ENCODE data around the gene KCNG2. TPM values are rescaled to one million over a fixed set of nuclear protein-coding genes. Genes with fewer than 3 reads are reported as not detected.

Gene KCNG2
- total and polyA plus RNA-seq, 2 of the 13 experiments (the other 11 are each of a cell fraction or from before 2014, with no cell fraction given), result not detected

DNA sequence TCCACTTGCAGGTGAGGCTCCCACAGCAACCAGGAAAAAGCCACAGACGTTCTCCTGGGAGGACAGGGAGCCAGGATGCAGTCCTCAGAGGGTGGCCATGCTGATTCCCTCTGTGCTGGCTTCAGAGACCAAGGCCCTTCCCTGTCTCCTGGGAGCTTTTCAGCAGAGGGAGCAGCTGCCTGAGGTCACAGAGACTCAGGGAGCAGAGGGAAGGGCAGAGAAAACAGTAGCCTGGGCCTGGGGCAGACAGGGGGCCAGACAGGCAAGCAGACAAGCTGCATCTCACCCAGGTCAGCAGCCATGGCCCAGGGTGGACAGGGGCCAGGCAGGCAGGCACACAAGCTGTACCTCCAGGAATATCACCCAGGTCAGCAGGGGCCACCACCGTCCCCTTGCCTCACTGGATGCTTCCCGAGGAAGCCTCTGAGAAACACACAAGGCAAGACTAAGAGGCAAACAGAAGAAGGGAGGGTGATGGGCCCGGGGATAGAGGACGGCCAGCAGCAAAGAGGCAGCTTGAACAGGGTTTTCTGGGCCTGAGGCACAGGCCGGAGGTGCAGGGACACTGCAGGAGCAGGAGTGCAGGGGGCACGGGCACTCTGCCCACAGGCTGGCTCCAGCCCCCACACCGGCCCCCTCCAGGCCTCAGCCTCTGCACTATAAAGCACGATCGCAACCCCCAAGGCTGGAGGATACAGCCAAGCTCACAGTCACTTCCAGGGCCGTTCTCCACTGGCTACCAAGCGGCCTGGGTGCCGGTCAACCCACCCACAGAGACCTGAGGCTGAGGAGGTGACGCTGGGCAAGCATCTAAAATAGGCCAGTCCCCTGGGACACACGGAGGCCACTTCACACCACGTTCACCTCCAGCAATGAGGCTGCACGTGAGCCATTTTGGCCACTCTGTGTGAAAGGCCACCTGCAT lies 147.6 kb downstream of the KCNG2 start:
- ATAC-seq, result peak; percentile 16
- no peak for FAIRE-seq
- DNase-seq (ENCODE audit: low spot score), result no peak

More for the DNA sequence above, 147.6 kb downstream of the KCNG2 start:
- Histone ChIP-seq H3K9ac (ENCODE audit: insufficient read depth, low read depth, low read length) (peak overlapping the region; percentile 36; the same call in 1 of the 2 replicates), H3K27me3 (ENCODE audit: control insufficient read depth in 1 of 2, insufficient read depth in 2 of 2, low read length in 2 of 2) (no peaks in the 10 kb centered on the region; a peak in 1 of 5 replicates), H2AFZ (ENCODE audit: low read length) (no peak overlapping the region), H3K36me3 (replicated peaks in 1 of 2; ENCODE audit: control insufficient read depth in 1 of 2, insufficient read depth in 2 of 2, low read length in 2 of 2) (peaks cover 14 to 36% of the 10 kb centered on the region in 2 experiments; a peak in 4 of 5 replicates), H3K79me2 (ENCODE audit: insufficient read depth, low read length) (peaks cover 91% of the 10 kb centered on the region), H3K27ac (ENCODE audit: extremely low read length, insufficient read depth, low read length) (peak overlapping the region; percentile 28), H3K4me2 (ENCODE audit: low read depth, low read length) (peak overlapping the region; percentile 14; the same call in 1 of the 2 replicates), H3K4me1 (ENCODE audit: insufficient read depth, low read length) (peaks cover 90% of the 10 kb centered on the region), H3K4me3 (replicated peaks in 1 of 3; ENCODE audit: insufficient read depth in 1 of 3, low read depth in 2 of 3, low read length in 3 of 3) (no peak overlapping the region), H4K20me1 (ENCODE audit: insufficient read depth, low read length) (peaks cover 13% of the 10 kb centered on the region; the same call in 1 of the 2 replicates), H3K9me3 (ENCODE audit: low read length) (no peaks in the 10 kb centered on the region)
- TF ChIP-seq, protein P1, sequence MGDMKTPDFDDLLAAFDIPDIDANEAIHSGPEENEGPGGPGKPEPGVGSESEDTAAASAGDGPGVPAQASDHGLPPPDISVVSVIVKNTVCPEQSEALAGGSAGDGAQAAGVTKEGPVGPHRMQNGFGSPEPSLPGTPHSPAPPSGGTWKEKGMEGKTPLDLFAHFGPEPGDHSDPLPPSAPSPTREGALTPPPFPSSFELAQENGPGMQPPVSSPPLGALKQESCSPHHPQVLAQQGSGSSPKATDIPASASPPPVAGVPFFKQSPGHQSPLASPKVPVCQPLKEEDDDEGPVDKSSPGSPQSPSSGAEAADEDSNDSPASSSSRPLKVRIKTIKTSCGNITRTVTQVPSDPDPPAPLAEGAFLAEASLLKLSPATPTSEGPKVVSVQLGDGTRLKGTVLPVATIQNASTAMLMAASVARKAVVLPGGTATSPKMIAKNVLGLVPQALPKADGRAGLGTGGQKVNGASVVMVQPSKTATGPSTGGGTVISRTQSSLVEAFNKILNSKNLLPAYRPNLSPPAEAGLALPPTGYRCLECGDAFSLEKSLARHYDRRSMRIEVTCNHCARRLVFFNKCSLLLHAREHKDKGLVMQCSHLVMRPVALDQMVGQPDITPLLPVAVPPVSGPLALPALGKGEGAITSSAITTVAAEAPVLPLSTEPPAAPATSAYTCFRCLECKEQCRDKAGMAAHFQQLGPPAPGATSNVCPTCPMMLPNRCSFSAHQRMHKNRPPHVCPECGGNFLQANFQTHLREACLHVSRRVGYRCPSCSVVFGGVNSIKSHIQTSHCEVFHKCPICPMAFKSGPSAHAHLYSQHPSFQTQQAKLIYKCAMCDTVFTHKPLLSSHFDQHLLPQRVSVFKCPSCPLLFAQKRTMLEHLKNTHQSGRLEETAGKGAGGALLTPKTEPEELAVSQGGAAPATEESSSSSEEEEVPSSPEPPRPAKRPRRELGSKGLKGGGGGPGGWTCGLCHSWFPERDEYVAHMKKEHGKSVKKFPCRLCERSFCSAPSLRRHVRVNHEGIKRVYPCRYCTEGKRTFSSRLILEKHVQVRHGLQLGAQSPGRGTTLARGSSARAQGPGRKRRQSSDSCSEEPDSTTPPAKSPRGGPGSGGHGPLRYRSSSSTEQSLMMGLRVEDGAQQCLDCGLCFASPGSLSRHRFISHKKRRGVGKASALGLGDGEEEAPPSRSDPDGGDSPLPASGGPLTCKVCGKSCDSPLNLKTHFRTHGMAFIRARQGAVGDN (CRISPR knock-in tag; IDR thresholded peaks at IDR 0.05), result peak; percentile 44
- TF ChIP-seq ZNF180 (CRISPR knock-in tag; IDR thresholded peaks at IDR 0.05; ENCODE audit: borderline replicate concordance, low read depth), result no peak
- peak; percentile 34; the same call in 1 of the 2 replicates for TF ChIP-seq SPEN (CRISPR knock-in tag; IDR thresholded peaks at IDR 0.05; ENCODE audit: low read depth)
- TF ChIP-seq AGO1 (IDR thresholded peaks at IDR 0.05; ENCODE audit: low read depth, low read length, poor library complexity, severe bottlenecking), result no peak
- 0 out of 2 replicates have a peak, but pooled peaks have one; percentile 25 for TF ChIP-seq RBFOX2 (IDR thresholded peaks at IDR 0.05; ENCODE audit: low read depth, low read length)
- TF ChIP-seq, protein P2, sequence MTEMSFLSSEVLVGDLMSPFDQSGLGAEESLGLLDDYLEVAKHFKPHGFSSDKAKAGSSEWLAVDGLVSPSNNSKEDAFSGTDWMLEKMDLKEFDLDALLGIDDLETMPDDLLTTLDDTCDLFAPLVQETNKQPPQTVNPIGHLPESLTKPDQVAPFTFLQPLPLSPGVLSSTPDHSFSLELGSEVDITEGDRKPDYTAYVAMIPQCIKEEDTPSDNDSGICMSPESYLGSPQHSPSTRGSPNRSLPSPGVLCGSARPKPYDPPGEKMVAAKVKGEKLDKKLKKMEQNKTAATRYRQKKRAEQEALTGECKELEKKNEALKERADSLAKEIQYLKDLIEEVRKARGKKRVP (CRISPR knock-in tag; IDR thresholded peaks at IDR 0.05), result no peak
- TF ChIP-seq AGO2 (optimal IDR thresholded peaks at IDR 0.05; ENCODE audit: low read depth, low read length), result peak; percentile 19
- no TSS peak for BruUV-seq (replicated peaks)
- ChIA-PET CTCF (ENCODE audit: low intra/inter-chr PET ratio, low total read pairs) (no interaction called here), POLR2A (interaction anchor here (0.9 to 1.9 kb wide), 3 partner anchors 9 to 11 kb away, joined by 3 to 6 read pairs (median 4); no protein-coding TSS in a partner anchor)
- in situ Hi-C loops (cut with HindIII; ENCODE audit: extremely low pct_ligation_motif_present, low pct_unique_long_range_greater_than_20kb), result no loop called here
- intact Hi-C loops (cut with micrococcal nuclease; ENCODE audit: unreplicated experiment), result no loop called here
- WGBS (ENCODE audit: low lambda C conversion rate), result 87% methylated on average over 11 of the region's 17 CpGs

Measured in HepG2 (cell line).